H1 (cell line): ENCODE measurements around the gene TSEN2. TPM values are rescaled to one million over a fixed set of nuclear protein-coding genes. Genes with fewer than 3 reads are reported as not detected.

ENCODE experiments used
- CTCF ChIA-PET: fragments of 300-600 bp; sonication (Branson Sonifier 250); formaldehyde crosslinking; loops from one replicate; lab custom pipeline; 2021; ENCODE audit not compliant: partially characterized antibody; lab: Charles Lee
- POLR2A ChIA-PET: fragments of 300-600 bp; sonication (Branson Sonifier 250); formaldehyde crosslinking; loops from one replicate; lab custom pipeline; 2021; ENCODE audit warnings: inconsistent platforms; ENCODE audit not compliant: partially characterized antibody; lab: Charles Lee
- DNase-seq, 2 experiments: peaks; one replicate each; pipeline versions ENCODE4 v3.0.0 to v3.0.0-alpha.2; 2010 to 2022; ENCODE audit warnings: low spot score in 2 of 2, low read depth in 1 of 2, mixed read lengths in 1 of 2
- FAIRE-seq: peaks from 2 replicates; lab custom pipeline; 2011; peaks lifted over from hg19 to GRCh38; lab: Jason Lieb, UNC
- H2AFZ ChIP-seq: 2 replicates; pipeline ENCODE4 v1.8.1; 2012; ENCODE audit warnings: low read length, inconsistent platforms
- H2AK5ac ChIP-seq: 2 replicates; pipeline ENCODE4 v1.6.1; 2013; ENCODE audit warnings: low read depth, low read length
- H2BK120ac ChIP-seq: replicated peaks from 2 replicates; pipeline ENCODE3; 2013; ENCODE audit warnings: low read depth, low read length, inconsistent platforms
- H2BK12ac ChIP-seq: 2 replicates; pipeline ENCODE4 v1.6.1; 2013; ENCODE audit warnings: low read depth, low read length
- H2BK15ac ChIP-seq: 2 replicates; pipeline ENCODE4 v1.6.1; 2013; ENCODE audit warnings: low read length
- H2BK20ac ChIP-seq: 2 replicates; pipeline ENCODE4 v1.6.1; 2013; ENCODE audit warnings: low read length
- H2BK5ac ChIP-seq: 2 replicates; pipeline ENCODE4 v1.6.1; 2013; ENCODE audit warnings: low read depth, low read length
- H3K14ac ChIP-seq: 2 replicates; pipeline ENCODE4 v1.6.1; 2013; ENCODE audit warnings: inconsistent platforms; ENCODE audit not compliant: insufficient read length
- H3K18ac ChIP-seq: 2 replicates; pipeline ENCODE4 v1.6.1; 2013; ENCODE audit warnings: low read length; ENCODE audit errors: extremely low read depth
- H3K23ac ChIP-seq: 2 replicates; pipeline ENCODE4 v1.6.1; 2013; ENCODE audit warnings: inconsistent platforms; ENCODE audit not compliant: insufficient read length
- H3K23me2 ChIP-seq: 2 replicates; pipeline ENCODE4 v1.6.1; 2013; ENCODE audit warnings: low read depth, low read length
- H3K27ac ChIP-seq: 2 replicates; pipeline ENCODE4 v1.6.1; 2011; ENCODE audit warnings: low read depth, low read length, inconsistent platforms
- H3K27me3 ChIP-seq, 4 experiments: replicated peaks in 1 of 4; 1 replicate in 1 of 4; 2 replicates in 3 of 4; pipeline versions ENCODE4 v1.6.1 to v1.8.1; 2011 to 2013; ENCODE audit warnings: low read length in 3 of 4, mild to moderate bottlenecking in 3 of 4, inconsistent platforms in 2 of 4, mixed read lengths in 2 of 4, moderate library complexity in 1 of 4; ENCODE audit not compliant: control insufficient read depth in 3 of 4, insufficient read depth in 3 of 4; ENCODE audit errors: extremely low read depth in 1 of 4
- H3K36me3 ChIP-seq, 4 experiments: 2 replicates each; pipeline versions ENCODE4 v1.6.1 to v1.8.1; 2011 to 2013; ENCODE audit warnings: mild to moderate bottlenecking in 4 of 4, low read length in 3 of 4, moderate library complexity in 2 of 4, control low read depth in 1 of 4, inconsistent platforms in 1 of 4; ENCODE audit not compliant: insufficient read depth in 4 of 4, control insufficient read depth in 2 of 4
- H3K4ac ChIP-seq: replicated peaks from 2 replicates; pipeline ENCODE3; 2013; ENCODE audit warnings: low read length, low read depth, mixed read lengths, inconsistent platforms; ENCODE audit not compliant: insufficient read length
- H3K4me1 ChIP-seq, 4 experiments: replicated peaks in 1 of 4; 1 replicate in 1 of 4; 2 replicates in 3 of 4; pipeline versions ENCODE4 v1.6.1 to v1.8.1; 2011 to 2013; ENCODE audit warnings: low read length in 3 of 4, inconsistent platforms in 2 of 4, mixed read lengths in 1 of 4; ENCODE audit not compliant: insufficient read depth in 4 of 4, control insufficient read depth in 3 of 4
- H3K4me2 ChIP-seq, 2 experiments: 2 replicates each; pipeline versions ENCODE4 v1.6.1 to v1.8.1; 2011 to 2013; ENCODE audit warnings: low read depth in 2 of 2, low read length in 2 of 2, control low read depth in 1 of 2, inconsistent platforms in 1 of 2, mild to moderate bottlenecking in 1 of 2; ENCODE audit not compliant: insufficient read depth in 1 of 2
- H3K4me3 ChIP-seq, 4 experiments: fragments of 200-600, 300-600 bp in 1 of 4; sonication (generic), shearing (Covaris generic), sonication (Bioruptor Twin) in 1 of 4; 2 replicates each; pipeline versions ENCODE4 v1.5.1 to v1.8.1; 2011 to 2016; ENCODE audit warnings: low read length in 4 of 4, low read depth in 3 of 4, control low read depth in 2 of 4, inconsistent platforms in 2 of 4, mild to moderate bottlenecking in 2 of 4, mixed read lengths in 1 of 4, moderate library complexity in 1 of 4; ENCODE audit not compliant: insufficient read depth in 2 of 4; ENCODE audit errors: extremely low read depth in 1 of 4
- H3K56ac ChIP-seq: replicated peaks from 2 replicates; pipeline ENCODE3; 2013; ENCODE audit warnings: low read depth, mild to moderate bottlenecking, mixed read lengths, low read length, inconsistent platforms; ENCODE audit not compliant: insufficient read length
- H3K79me1 ChIP-seq: 2 replicates; pipeline ENCODE4 v1.6.1; 2013; ENCODE audit warnings: low read depth, low read length, control low read depth
- H3K79me2 ChIP-seq, 2 experiments: 2 replicates each; pipeline versions ENCODE4 v1.6.1 to v1.8.1; 2012 to 2013; ENCODE audit warnings: low read length in 2 of 2, mild to moderate bottlenecking in 2 of 2, inconsistent platforms in 1 of 2; ENCODE audit not compliant: insufficient read depth in 2 of 2, control insufficient read depth in 1 of 2
- H3K9ac ChIP-seq, 4 experiments: replicated peaks in 1 of 4; 1 replicate in 1 of 4; 2 replicates in 3 of 4; pipeline versions ENCODE4 v1.6.1 to v1.8.1; 2011 to 2013; ENCODE audit warnings: low read depth in 3 of 4, low read length in 3 of 4, control low read depth in 2 of 4, mild to moderate bottlenecking in 2 of 4, moderate library complexity in 2 of 4, inconsistent platforms in 1 of 4; ENCODE audit errors: extremely low read depth in 1 of 4
- H3K9me3 ChIP-seq, 2 experiments: 2 replicates each; pipeline versions ENCODE4 v1.6.1 to v1.8.1; 2012 to 2013; ENCODE audit warnings: mild to moderate bottlenecking in 2 of 2, moderate library complexity in 2 of 2, control low read depth in 1 of 2, inconsistent platforms in 1 of 2, low read depth in 1 of 2, low read length in 1 of 2, mixed read lengths in 1 of 2; ENCODE audit not compliant: insufficient read depth in 2 of 2
- H4K20me1 ChIP-seq, 2 experiments: replicated peaks in 1 of 2; 2 replicates each; pipeline versions ENCODE3 to v1.8.1; 2011 to 2013; ENCODE audit warnings: inconsistent platforms in 2 of 2, low read length in 2 of 2, mild to moderate bottlenecking in 1 of 2; ENCODE audit not compliant: insufficient read depth in 2 of 2, control insufficient read depth in 1 of 2
- H4K5ac ChIP-seq: 2 replicates; pipeline ENCODE4 v1.6.1; 2013; ENCODE audit warnings: low read length, low read depth, mixed read lengths, inconsistent platforms; ENCODE audit not compliant: insufficient read length
- H4K8ac ChIP-seq: 2 replicates; pipeline ENCODE4 v1.8.0; 2013; ENCODE audit warnings: mild to moderate bottlenecking, moderate library complexity, low read length, inconsistent platforms; ENCODE audit not compliant: insufficient read depth; ENCODE audit errors: extremely low read depth
- H4K91ac ChIP-seq: replicated peaks from 2 replicates; pipeline ENCODE3; 2013; ENCODE audit warnings: low read length, mixed read lengths, inconsistent platforms; ENCODE audit not compliant: insufficient read length
- POLR2A ChIP-seq, 2 experiments: IDR thresholded peaks; 1 replicate in 1 of 2; 2 replicates in 1 of 2; pipeline ENCODE4 v1.6.1; 2011; ENCODE audit warnings: low read depth in 2 of 2, low read length in 2 of 2, mild to moderate bottlenecking in 2 of 2; ENCODE audit errors: control extremely low read depth in 1 of 2
- POLR2AphosphoS5 ChIP-seq: IDR thresholded peaks from 2 replicates; pipeline ENCODE4 v1.6.1; 2011; ENCODE audit warnings: low read depth, low read length
- WGBS, 2 experiments: shearing (Covaris generic) in 1 of 2; methylation state at CpG; one replicate each; pipeline versions ENCODE4 v1.1.6 to v1.1.7; 2013 to 2015; ENCODE audit warnings: low lambda C conversion rate in 2 of 2, mixed read lengths in 2 of 2, inconsistent platforms in 1 of 2, low coverage in 1 of 2, missing lambda C conversion rate in 1 of 2; ENCODE audit not compliant: insufficient replicate concordance in 2 of 2, insufficient coverage in 1 of 2, insufficient read length in 1 of 2; ENCODE audit errors: extremely low coverage in 1 of 2, missing lambda C conversion rate in 1 of 2; 5-methylcytosine and 5-hydroxymethylcytosine counted together
- polyA plus RNA-seq, 7 experiments: library from polyadenylated mRNA; depleted of rRNA in 3 of 7; stranded (reverse) in 5 of 7; unstranded in 2 of 7; fragments of >200 nt in 5 of 7; fragments of 200-250 nt in 2 of 7; gene quantifications; 1 replicate in 5 of 7; 2 replicates in 1 of 7; 4 replicates in 1 of 7; pipeline versions ENCODE4 v1.2.1 to v1.2.3, GENCODE V29; 2011 to 2013; ENCODE audit warnings: missing spikeins in 2 of 7, mixed read lengths in 2 of 7
- total RNA-seq: library from RNA; stranded (reverse); fragmentation: NEBNext Ultra II Directional; extraction: Animal tissue kit (Norgen Biotek cat#: 25700); gene quantifications from 2 replicates; pipeline ENCODE4 v1.2.1, GENCODE V29; 2021
- TF ChIP-seq, protein P1 (sequence below), 3 experiments: IDR thresholded peaks; 1 replicate in 2 of 3; 2 replicates in 1 of 3; pipeline versions ENCODE4 v1.5.1 to v1.6.1; 2011; ENCODE audit warnings: low read length in 3 of 3, mild to moderate bottlenecking in 3 of 3, inconsistent platforms in 2 of 3, low read depth in 1 of 3, moderate library complexity in 1 of 3; ENCODE audit not compliant: insufficient read depth in 1 of 3; ENCODE audit errors: control extremely low read depth in 1 of 3

TSEN2 gene
- total and polyA plus RNA-seq, 2 of the 8 experiments (the other 6 are each of a cell fraction or from before 2014, with no cell fraction given): 16.1 to 22.4 TPM

- no peak overlapping the region for H3K23ac ChIP-seq
- H4K20me1 ChIP-seq: peaks cover 0 to 2% of the 10 kb centered on the region in 2 experiments
- H3K9me3 ChIP-seq: no peaks in the 10 kb centered on the region
- no peak overlapping the region for H2BK20ac ChIP-seq
- H4K91ac ChIP-seq: no peak overlapping the region
- peaks cover 0 to 3% (median 1%) of the 10 kb centered on the region in 4 experiments; a peak in 1 of 8 replicates for H3K36me3 ChIP-seq
- no peaks in the 10 kb centered on the region for H3K79me1 ChIP-seq
- H3K56ac ChIP-seq: no peak overlapping the region
- H3K4me1 ChIP-seq: peaks cover 0 to 4% (median 3%) of the 10 kb centered on the region in 4 experiments; a peak in 2 of 7 replicates
- ChIA-PET POLR2A (interaction anchor here (0.7 to 3.0 kb wide), 8 partner anchors 8 to 118 kb away, joined by 3 to 21 read pairs (median 3); partner anchors contain the start of gene MKRN2), CTCF (interaction anchor here (1.2 to 1.3 kb wide), 2 partner anchors 39 to 76 kb away, joined by 3 to 4 read pairs; no protein-coding TSS in a partner anchor)
- no peaks in the 10 kb centered on the region for H3K23me2 ChIP-seq
- TF ChIP-seq POLR2AphosphoS5 (no peak), POLR2A (IDR thresholded peaks at IDR 0.05; ENCODE audit: control extremely low read depth in 1 of 2, low read depth in 2 of 2, low read length in 2 of 2) (no peak; a peak in 1 of 3 replicates)
- TF ChIP-seq, protein P1, sequence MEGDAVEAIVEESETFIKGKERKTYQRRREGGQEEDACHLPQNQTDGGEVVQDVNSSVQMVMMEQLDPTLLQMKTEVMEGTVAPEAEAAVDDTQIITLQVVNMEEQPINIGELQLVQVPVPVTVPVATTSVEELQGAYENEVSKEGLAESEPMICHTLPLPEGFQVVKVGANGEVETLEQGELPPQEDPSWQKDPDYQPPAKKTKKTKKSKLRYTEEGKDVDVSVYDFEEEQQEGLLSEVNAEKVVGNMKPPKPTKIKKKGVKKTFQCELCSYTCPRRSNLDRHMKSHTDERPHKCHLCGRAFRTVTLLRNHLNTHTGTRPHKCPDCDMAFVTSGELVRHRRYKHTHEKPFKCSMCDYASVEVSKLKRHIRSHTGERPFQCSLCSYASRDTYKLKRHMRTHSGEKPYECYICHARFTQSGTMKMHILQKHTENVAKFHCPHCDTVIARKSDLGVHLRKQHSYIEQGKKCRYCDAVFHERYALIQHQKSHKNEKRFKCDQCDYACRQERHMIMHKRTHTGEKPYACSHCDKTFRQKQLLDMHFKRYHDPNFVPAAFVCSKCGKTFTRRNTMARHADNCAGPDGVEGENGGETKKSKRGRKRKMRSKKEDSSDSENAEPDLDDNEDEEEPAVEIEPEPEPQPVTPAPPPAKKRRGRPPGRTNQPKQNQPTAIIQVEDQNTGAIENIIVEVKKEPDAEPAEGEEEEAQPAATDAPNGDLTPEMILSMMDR (IDR thresholded peaks at IDR 0.05; ENCODE audit: control extremely low read depth in 1 of 3, insufficient read depth in 1 of 3, low read depth in 1 of 3, low read length in 3 of 3): peak in 1 of 3 experiments; percentile 4; a peak in 1 of 4 replicates
- no peak overlapping the region for H2AK5ac ChIP-seq
- H3K79me2 ChIP-seq: no peaks in the 10 kb centered on the region
- no peak overlapping the region for H2AFZ ChIP-seq
- no peak overlapping the region for H2BK12ac ChIP-seq
- no peak overlapping the region for H3K18ac ChIP-seq
- H3K27ac ChIP-seq: no peak overlapping the region
- H3K9ac ChIP-seq: 0 out of 7 replicates have a peak overlapping the region, but pooled peaks of 1 of the 4 experiments have one; percentile 11
- H3K27me3 ChIP-seq: no peaks in the 10 kb centered on the region
- WGBS, 2 experiments: 67% methylated on average over 10 of the region's 11 CpGs; no CpG with 5 or more reads in 1 of the 2 experiments
- no peak for DNase-seq
- no peak overlapping the region for H4K5ac ChIP-seq
- no peak overlapping the region for H3K4ac ChIP-seq
- no peak for FAIRE-seq
- no peak overlapping the region for H2BK120ac ChIP-seq
- no peak overlapping the region for H3K14ac ChIP-seq
- H2BK5ac ChIP-seq: no peak overlapping the region
- H3K4me2 ChIP-seq: peak overlapping the region; percentile 25 to 38; a peak in 2 of 4 replicates
- H4K8ac ChIP-seq: no peak overlapping the region; the same call in 1 of the 2 replicates
- no peak overlapping the region for H2BK15ac ChIP-seq
- H3K4me3 ChIP-seq: peak overlapping the region in 1 of 4 experiments; percentile 2; a peak in 1 of 8 replicates
Observed at GRCh38 chr3:12544652-12545472, 60.6 kb downstream of the TSEN2 start.
